Stomach (tissue), 9 donors: ENCODE results near the gene VEGFC. TPM values are rescaled to one million over a fixed set of nuclear protein-coding genes. Genes with fewer than 3 reads are reported as not detected.

Experiments
- DNase-seq, 2 donors: peaks; one replicate each; pipeline versions ENCODE4 v3.0.0 to v3.0.0-alpha.2; 2013 to 2019
- H3K27ac ChIP-seq, 5 donors: fragments of 200-600 bp in 4 of 5; sonication (generic) in 4 of 5; one replicate each; pipeline ENCODE4 v1.5.1; 2013 to 2019; ENCODE audit warnings: mild to moderate bottlenecking in 1 of 5, moderate library complexity in 1 of 5
- H3K27me3 ChIP-seq, 3 donors: fragments of 200-600 bp; sonication (generic); one replicate each; pipeline ENCODE4 v1.5.1; 2017 to 2019; ENCODE audit warnings: mixed run types in 1 of 3
- H3K36me3 ChIP-seq, 4 donors: fragments of 200-600 bp; sonication (generic); 1 replicate in 3 of 4; 2 replicates in 1 of 4; pipeline ENCODE4 v1.5.1; 2016 to 2019
- H3K4me1 ChIP-seq, 4 donors: fragments of 200-600 bp; sonication (generic); one replicate each; pipeline ENCODE4 v1.5.1; 2016 to 2019
- H3K4me3 ChIP-seq, 4 donors: fragments of 200-600 bp; sonication (generic) in 3 of 4; one replicate each; pipeline ENCODE4 v1.5.1; 2016 to 2019; ENCODE audit warnings: mild to moderate bottlenecking in 1 of 4
- H3K9me3 ChIP-seq, 4 donors: fragments of 200-600 bp; sonication (generic); one replicate each; pipeline ENCODE4 v1.5.1; 2016 to 2019
- EP300 ChIP-seq: sonication (generic); formaldehyde crosslinking; IDR thresholded peaks from one replicate; pipeline ENCODE4 v1.6.1; 2017; ENCODE audit warnings: antibody characterized with exemption
- POLR2A ChIP-seq, 4 donors: fragments of 450-650 bp; IDR thresholded peaks; one replicate each; pipeline ENCODE4 v1.6.1; 2016; ENCODE audit warnings: antibody characterized with exemption in 4 of 4, control low read depth in 2 of 4, mild to moderate bottlenecking in 1 of 4, moderate library complexity in 1 of 4
- POLR2AphosphoS5 ChIP-seq, 3 donors: sonication (generic); formaldehyde crosslinking; IDR thresholded peaks; one replicate each; pipeline ENCODE4 v1.6.1; 2016; ENCODE audit warnings: antibody characterized with exemption in 3 of 3
- WGBS, 5 donors: extraction: QIAGEN DNeasy Blood & Tissue Kit in 3 of 5; methylation state at CpG; one replicate each; pipeline versions ENCODE4 v1.1.5 to v1.1.7; 2013 to 2018; 5-methylcytosine and 5-hydroxymethylcytosine counted together
- intact Hi-C: fragments of 100-400 bp; cut with DNase I; formaldehyde crosslinking; loops from one replicate; pipeline ENCODE4 v1.15.1; 2023; ENCODE audit warnings: low total_unique reads
- polyA plus RNA-seq, 3 donors: library from polyadenylated mRNA; stranded (reverse); fragments of 200-250 nt; gene quantifications; one replicate each; pipeline ENCODE4 v1.2.3, GENCODE V29; 2013
- total RNA-seq, 5 donors: library from RNA; depleted of rRNA; stranded (reverse); fragments of >200 nt; gene quantifications; one replicate each; pipeline versions ENCODE4 v1.1.0 to v1.2.3, GENCODE V29; 2014 to 2016
- TF ChIP-seq, protein P1 (sequence below), 7 experiments: fragments of 450-650 bp in 4 of 7; fragments of 200-600 bp in 3 of 7; sonication (generic) in 3 of 7; IDR thresholded peaks; one replicate each; pipeline ENCODE4 v1.5.1; 2016 to 2019; ENCODE audit warnings: antibody characterized with exemption in 7 of 7, control low read depth in 2 of 7, mild to moderate bottlenecking in 1 of 7
- donor health status: healthy with polysubstance abuse.
- donor health status: Bipolar disorder and iron deficiency.
- donor health status: healthy.

Gene VEGFC
- total and polyA plus RNA-seq, 8 donors: 0.45 to 6.4 (median 1.3) TPM; not detected in 2

DNA sequence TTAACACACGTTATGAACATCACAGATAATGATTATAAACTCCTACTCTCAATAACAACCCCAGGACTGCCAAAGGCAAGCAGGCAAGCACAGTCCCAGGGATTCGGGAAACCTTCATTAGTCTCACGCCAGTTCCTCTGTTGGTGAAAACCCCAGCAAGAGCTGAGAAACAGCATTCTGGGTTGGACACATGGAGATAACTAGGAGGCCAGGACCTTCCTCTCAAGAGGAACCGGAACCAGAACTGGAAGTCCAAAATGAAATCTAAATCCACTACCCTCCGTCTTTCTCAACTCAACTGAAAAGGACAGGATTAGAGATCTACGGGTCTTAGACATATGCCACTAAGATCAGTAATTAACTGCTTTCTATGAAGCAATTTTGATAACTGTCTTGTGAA lies 3.8 kb downstream of the VEGFC start:
- no peak overlapping the region for H3K4me3 ChIP-seq
- no peaks in the 10 kb centered on the region for H3K36me3 ChIP-seq
- 78 to 87% (median 85%) methylated on average over 6 of the region's 6 CpGs for WGBS, 5 donors
- no peak for DNase-seq
- TF ChIP-seq EP300 (no peak), POLR2AphosphoS5 (IDR thresholded peaks at IDR 0.05) (no peak), POLR2A (IDR thresholded peaks at IDR 0.05) (no peak)
- TF ChIP-seq, protein P1, sequence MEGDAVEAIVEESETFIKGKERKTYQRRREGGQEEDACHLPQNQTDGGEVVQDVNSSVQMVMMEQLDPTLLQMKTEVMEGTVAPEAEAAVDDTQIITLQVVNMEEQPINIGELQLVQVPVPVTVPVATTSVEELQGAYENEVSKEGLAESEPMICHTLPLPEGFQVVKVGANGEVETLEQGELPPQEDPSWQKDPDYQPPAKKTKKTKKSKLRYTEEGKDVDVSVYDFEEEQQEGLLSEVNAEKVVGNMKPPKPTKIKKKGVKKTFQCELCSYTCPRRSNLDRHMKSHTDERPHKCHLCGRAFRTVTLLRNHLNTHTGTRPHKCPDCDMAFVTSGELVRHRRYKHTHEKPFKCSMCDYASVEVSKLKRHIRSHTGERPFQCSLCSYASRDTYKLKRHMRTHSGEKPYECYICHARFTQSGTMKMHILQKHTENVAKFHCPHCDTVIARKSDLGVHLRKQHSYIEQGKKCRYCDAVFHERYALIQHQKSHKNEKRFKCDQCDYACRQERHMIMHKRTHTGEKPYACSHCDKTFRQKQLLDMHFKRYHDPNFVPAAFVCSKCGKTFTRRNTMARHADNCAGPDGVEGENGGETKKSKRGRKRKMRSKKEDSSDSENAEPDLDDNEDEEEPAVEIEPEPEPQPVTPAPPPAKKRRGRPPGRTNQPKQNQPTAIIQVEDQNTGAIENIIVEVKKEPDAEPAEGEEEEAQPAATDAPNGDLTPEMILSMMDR (IDR thresholded peaks at IDR 0.05): no peak
- no peak overlapping the region for H3K27ac ChIP-seq
- intact Hi-C loops: no loop called here
- peaks cover 0 to 37% (median 22%) of the 10 kb centered on the region in 3 donors for H3K27me3 ChIP-seq
- no peaks in the 10 kb centered on the region for H3K9me3 ChIP-seq
- peaks cover 8 to 25% (median 12%) of the 10 kb centered on the region in 4 donors for H3K4me1 ChIP-seq

DNA sequence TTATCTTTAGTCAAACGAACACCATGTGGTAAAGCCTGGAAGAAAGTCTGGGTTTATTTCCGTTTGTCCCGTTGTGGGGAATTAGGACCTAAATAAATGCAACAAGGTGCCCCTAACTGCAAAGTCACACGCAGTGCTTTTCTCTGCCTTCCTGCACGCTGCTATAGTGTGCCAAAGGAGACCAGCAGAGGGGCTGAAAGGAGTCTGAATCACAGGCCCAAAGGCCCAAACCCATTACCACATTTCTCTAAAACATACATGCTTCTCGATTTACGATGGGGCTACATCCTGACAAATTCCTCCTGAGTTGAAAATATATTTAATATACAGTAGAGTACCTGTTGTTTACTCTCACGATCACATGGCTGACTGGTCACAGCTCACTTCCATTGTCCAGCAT lies 4.5 kb downstream of the VEGFC start:
- no peak for DNase-seq
- whole genome bisulfite sequencing, 5 donors: 61 to 76% (median 69%) methylated on average over 8 of the region's 8 CpGs
- Histone ChIP-seq H3K9me3 (no peaks in the 10 kb centered on the region), H3K36me3 (no peaks in the 10 kb centered on the region), H3K27me3 (peaks cover 0 to 29% (median 17%) of the 10 kb centered on the region in 3 donors), H3K4me1 (peaks cover 8 to 18% (median 10%) of the 10 kb centered on the region in 4 donors), H3K27ac (no peak overlapping the region), H3K4me3 (no peak overlapping the region)
- TF ChIP-seq EP300: no peak
- TF ChIP-seq, protein P1 (IDR thresholded peaks at IDR 0.05): no peak
- TF ChIP-seq POLR2A (IDR thresholded peaks at IDR 0.05): no peak
- no peak for TF ChIP-seq POLR2AphosphoS5 (IDR thresholded peaks at IDR 0.05)
- intact Hi-C loops: no loop called here

DNA sequence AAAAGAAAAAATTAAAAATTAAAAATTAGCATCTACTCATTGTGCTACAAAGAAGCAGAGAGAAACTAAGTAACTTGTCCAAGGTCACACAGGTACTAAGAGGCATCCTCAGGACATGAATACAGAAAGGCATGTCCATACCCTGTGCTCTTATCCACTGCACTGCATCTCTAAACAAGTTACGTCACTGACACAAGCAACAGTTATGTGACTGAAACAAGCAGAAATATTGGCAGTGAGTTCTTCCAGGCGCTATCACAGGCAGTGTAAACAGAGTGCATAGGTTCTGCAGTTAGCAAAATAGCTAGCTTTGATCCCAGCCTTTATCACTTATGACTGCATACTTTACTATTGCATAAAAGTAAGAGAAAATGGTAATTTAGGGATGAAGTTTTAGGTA lies 7.9 kb downstream of the VEGFC start:
- H3K4me3 ChIP-seq: no peak overlapping the region
- no peak for DNase-seq
- 23 to 63% (median 39%) methylated on average over 2 of the region's 2 CpGs for WGBS, 5 donors

DNA sequence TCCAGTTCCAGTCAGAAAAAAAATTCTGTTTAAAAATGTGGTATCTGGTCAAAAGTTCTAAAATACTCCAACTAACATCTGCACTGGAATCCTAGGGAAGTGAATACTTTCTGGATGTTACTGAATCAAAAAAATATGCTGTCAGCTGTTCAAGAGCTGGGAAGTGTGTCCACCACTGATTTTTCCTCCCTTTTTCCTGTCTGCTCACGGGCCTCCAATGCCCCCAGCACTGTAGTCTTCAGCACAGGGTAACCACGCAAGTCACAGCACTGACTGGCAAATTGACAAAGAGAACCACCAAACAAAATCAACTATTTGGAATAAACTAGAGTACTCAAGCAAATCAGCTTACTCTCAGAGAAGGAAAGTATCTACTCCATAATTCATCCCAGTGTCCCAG lies 9.9 kb downstream of the VEGFC start:
- peak in 1 of 2 donors; percentile 10 for DNase-seq
- TF ChIP-seq, protein P1 (IDR thresholded peaks at IDR 0.05): no peak
- TF ChIP-seq POLR2A (IDR thresholded peaks at IDR 0.05): no peak
- TF ChIP-seq EP300: no peak
- TF ChIP-seq POLR2AphosphoS5 (IDR thresholded peaks at IDR 0.05): no peak
- intact Hi-C loops: no loop called here
- H3K4me3 ChIP-seq: no peak overlapping the region
- H3K4me1 ChIP-seq: peaks cover 0 to 7% (median 0%) of the 10 kb centered on the region in 4 donors
- 45 to 63% (median 57%) methylated on average over 2 of the region's 2 CpGs for WGBS, 5 donors
- no peaks in the 10 kb centered on the region for H3K27me3 ChIP-seq
- no peaks in the 10 kb centered on the region for H3K36me3 ChIP-seq
- H3K27ac ChIP-seq: no peak overlapping the region
- no peaks in the 10 kb centered on the region for H3K9me3 ChIP-seq

More for the DNA sequence above, 7.9 kb downstream of the VEGFC start:
- Histone ChIP-seq H3K27me3 (no peaks in the 10 kb centered on the region), H3K4me1 (peaks cover 0 to 7% (median 0%) of the 10 kb centered on the region in 4 donors), H3K36me3 (no peaks in the 10 kb centered on the region), H3K27ac (no peak overlapping the region), H3K9me3 (no peaks in the 10 kb centered on the region)
- intact Hi-C loops: no loop called here
- TF ChIP-seq EP300: no peak
- TF ChIP-seq, protein P1 (IDR thresholded peaks at IDR 0.05): no peak
